GM18508 (cell line): Measurements from ENCODE around the gene MAPK6.
"Not testable (repeated sequence)": the region's sequence is repeated elsewhere in the genome, so short reads cannot be mapped to it uniquely, and the experiment has no call there.

Source experiments
- ATAC-seq: cut with Tn5 transposase; IDR thresholded peaks from one replicate; pipeline ENCODE4 v1.9.1; 2021; ENCODE audit warnings: moderate number of reproducible peaks; ENCODE audit not compliant: insufficient read depth, unreplicated experiment

MAPK6 gene

DNA sequence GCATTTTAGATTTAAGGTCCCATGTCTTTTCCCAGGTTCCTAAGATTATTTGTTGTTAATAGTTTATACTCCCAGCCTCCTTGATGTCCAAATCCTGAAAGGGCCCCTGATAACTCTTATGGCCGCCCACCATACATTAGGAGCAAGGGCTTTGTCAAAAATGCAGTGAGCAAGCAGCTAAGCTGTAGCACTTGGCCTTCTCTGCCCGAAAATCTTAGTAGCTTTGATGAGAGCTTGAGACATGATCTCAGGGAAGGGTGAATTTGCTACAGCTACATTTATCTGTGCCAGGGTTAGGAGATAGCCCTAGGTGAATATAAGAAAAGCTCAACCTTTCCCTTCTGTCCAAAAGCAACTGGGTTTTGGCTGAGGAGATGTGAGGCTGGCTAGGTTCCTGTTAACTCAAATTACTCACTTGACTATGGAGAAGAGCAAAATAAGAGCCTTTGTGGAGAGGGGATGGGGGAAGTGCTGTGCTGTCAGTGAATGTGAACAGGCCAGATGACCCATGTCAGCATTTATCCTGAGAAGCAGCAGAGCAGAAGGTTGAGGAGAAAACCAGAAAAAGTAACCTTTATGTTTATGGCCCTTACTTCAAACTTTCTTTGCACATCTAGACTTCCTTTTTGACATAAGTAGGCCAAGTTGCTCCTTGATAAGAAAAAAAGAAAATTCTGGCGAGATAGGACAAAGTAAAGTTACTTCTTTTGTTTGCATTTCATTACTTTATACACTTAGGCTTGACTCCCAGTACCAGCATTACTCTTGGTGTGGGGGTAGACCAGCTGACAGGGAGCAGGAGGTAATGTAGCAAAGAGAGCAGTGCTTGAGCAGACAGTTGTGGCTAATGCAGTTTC is 21.1 kb downstream of the MAPK6 start:
- ATAC-seq = no peak

GRCh38 chr15:52042051-52042851 is 23.2 kb downstream of the MAPK6 start:
- ATAC-seq = no peak

GRCh38 chr15:52045795-52046298 is 26.8 kb downstream of the MAPK6 start:
- ATAC-seq = not testable (repeated sequence)

GRCh38 chr15:52046552-52046951 is 27.5 kb downstream of the MAPK6 start:
- ATAC-seq = not testable (repeated sequence)

- ATAC-seq = no peak
Observed at GRCh38 chr15:52050416-52050815, 31.4 kb downstream of the MAPK6 start.

GRCh38 chr15:52052066-52052935 is 33.3 kb downstream of the MAPK6 start:
- ATAC-seq = no peak

GRCh38 chr15:52054381-52054780 is 35.4 kb downstream of the MAPK6 start:
- no peak for ATAC-seq

DNA sequence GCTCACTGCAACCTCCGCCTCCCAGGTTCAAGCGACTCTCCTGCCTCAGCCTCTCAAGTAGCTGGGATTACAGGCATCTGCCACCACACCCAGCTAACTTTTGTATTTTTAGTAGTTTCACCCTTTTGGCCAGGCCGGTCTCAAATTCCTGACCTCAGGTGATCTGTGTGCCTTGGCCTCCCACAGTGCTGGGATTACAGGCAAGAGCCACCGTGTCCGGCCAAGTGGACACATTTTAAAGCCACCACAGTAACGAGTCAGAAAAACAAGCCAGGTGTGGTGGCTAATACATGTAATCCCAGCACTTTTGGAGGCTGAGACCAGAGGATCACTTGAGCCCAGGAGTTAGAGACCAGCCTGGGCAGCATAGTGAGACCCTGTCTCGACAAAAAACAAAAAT is 35.8 kb downstream of the MAPK6 start:
- not testable (repeated sequence) for ATAC-seq

DNA sequence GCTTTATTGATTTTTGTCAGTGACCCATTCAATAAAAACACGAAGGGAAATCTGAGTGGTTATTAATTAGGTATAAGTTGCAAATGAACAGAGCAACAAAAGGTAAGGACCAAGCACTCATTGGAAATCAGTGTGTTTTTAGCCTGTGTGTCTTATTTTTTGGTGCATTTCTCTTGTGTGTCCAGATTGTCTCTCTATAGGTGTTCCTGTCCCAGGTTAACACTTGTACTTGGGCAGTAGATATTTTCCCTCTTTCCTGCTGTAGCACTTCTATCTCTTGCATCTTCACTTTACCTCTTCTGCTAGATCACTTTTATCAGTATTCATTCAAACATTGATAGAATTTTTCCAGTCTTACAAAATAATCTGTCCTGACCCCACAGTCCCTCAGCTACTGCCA is 37.0 kb downstream of the MAPK6 start:
- no peak for ATAC-seq

DNA sequence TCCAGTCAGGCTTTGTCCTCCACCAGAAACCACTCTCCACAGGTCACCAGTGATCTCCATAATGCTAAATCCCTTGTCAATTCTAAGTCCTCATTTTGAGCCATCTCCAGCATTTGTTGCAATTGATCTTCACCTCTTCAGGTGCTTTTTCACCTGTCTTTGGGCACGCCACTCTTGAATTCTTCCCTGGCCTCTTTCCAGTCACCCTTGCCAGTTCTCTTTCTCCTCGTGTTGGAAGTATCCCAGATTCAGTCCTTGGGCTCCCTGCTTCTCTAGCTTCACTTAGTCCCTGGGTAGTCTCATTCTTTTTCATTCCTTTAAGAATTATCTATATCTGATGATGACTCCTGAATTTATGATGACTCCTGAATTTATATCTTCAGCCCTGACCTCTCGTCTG is 37.5 kb downstream of the MAPK6 start:
- ATAC-seq = no peak

- ATAC-seq = no peak
Observed at GRCh38 chr15:52057996-52058395, 39.0 kb downstream of the MAPK6 start.

- ATAC-seq = no peak
Observed at GRCh38 chr15:52060501-52060900, 41.5 kb downstream of the MAPK6 start.

DNA sequence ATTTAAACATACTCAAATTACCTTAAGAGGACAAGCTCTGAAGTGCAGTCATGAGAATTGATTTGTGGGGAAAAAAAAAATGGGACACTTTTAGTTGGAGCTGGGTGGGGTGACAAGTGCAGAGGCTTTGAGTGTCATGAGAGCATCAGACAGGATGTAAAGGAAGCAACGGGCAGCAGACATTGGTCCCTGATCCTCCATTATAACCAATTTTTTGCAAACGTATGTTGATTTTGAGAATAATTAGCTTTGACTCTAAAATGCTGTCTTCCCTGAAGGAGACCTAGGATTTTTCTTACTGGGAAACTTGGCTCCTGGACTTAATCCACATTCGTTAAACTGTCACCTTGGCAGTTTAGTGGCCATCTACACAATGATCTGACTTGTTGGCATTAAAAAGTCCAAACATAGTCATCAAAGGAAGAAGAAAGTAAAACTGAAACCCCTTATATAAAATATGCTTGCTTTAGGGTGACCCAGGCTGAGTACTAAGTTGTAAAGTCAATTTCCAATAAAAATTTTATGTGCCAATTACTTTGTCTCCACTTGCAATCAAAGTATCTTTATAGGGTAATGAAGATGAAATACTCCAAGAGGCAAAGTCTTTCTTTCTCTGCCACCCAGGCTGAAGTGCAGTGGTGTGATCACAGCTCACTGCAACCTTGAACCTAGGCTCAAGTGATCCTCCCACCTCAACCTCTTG is 48.0 kb downstream of the MAPK6 start:
- no peak for ATAC-seq

DNA sequence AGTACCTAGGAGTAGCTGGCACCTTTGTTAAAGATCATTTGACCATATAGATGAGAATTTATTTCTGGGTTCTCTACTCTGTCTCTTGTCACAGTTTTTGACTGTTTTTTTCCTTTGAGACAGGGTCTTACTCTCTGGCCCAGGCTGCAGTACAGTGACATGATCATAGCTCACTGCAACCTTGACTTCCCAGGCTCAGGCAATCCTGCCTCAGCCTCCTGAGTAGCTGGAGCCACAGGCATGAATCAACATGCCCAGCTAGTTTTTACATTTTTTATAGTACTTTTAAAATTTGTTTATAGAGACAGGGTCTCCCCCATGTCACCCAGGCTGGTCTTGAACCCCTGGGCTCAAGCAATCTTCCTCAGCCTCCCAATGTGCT is 48.5 kb downstream of the MAPK6 start:
- ATAC-seq = no peak

DNA sequence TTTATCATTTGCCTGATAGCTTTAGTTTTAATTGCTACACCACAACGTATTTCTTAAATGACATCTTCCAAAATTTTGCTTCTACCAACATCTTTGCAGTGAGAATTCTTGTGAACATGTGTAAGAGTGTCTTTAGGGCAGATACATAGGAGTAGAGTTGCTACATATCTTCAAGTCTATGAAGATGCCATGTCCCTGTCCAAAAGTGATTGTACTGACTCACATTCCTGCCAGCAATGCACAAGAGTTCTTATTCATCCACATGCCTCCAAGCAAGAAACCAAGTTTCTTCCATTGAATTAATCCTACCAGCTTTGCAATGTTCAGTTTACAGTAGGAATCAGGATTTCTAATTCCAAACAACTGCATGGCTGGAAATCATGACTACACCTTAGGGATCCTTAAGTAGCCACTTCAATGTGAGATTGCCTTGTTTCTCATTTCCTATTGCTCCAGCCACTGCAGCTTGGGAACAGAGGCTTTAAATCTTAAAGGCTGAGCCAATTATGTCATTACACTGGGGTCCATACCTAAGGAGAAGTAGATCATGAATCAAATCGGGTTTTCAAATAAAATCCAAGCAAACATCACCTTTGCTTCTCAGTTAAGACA is 49.1 kb downstream of the MAPK6 start:
- no peak for ATAC-seq

DNA sequence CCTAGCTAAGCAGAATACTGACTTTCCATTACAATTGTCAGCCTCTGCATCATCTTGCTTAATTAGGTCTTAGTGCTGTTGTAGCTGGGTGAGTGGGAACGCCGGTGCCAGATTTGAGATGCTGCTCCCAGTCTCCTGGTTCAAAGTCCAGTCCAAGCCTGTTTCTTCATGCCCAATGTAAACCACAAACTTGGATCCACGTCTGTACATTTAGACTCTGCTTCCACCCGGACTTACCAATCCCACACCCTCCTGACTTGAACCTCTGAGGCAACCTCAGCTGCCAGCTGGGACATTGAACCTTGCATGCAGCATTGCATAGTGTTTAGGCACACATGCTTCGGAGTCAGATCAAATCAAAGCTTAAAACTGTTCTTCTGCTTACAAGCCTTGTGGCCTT is 50.5 kb downstream of the MAPK6 start:
- ATAC-seq = no peak

DNA sequence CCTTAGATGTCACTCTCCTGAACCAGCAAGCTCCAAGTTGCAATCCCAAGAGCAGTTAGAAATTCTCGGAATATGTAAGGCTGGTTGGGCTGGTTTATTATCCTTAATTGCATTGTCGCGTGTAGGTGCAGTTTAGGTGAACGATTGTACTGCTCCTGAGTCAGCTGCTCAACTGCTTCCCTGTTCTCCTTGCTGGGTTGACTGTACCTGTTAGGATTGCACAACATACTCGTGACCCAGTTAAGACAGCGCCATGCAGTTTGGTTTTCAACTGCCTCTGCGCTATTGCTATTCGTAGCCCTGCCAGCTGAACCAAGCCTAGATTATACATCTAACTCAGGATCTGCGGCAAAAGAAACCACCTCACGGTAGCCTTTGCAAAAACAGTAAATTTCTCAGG is 52.6 kb downstream of the MAPK6 start:
- no peak for ATAC-seq

GRCh38 chr15:52076889-52077781 is 58.1 kb downstream of the MAPK6 start:
- ATAC-seq = no peak
